Suppressor macrophage treated with lipopolysaccharide for 4 hours (primary cell): Measurements from ENCODE around the gene UPK1B.
"Not testable (repeated sequence)": the region's sequence is repeated elsewhere in the genome, so short reads cannot be mapped to it uniquely, and the experiment has no call there.

Experiments
- DNase-seq: peaks from one replicate; pipeline ENCODE4 v3.0.0-alpha.2; 2020

The UPK1B gene

DNA sequence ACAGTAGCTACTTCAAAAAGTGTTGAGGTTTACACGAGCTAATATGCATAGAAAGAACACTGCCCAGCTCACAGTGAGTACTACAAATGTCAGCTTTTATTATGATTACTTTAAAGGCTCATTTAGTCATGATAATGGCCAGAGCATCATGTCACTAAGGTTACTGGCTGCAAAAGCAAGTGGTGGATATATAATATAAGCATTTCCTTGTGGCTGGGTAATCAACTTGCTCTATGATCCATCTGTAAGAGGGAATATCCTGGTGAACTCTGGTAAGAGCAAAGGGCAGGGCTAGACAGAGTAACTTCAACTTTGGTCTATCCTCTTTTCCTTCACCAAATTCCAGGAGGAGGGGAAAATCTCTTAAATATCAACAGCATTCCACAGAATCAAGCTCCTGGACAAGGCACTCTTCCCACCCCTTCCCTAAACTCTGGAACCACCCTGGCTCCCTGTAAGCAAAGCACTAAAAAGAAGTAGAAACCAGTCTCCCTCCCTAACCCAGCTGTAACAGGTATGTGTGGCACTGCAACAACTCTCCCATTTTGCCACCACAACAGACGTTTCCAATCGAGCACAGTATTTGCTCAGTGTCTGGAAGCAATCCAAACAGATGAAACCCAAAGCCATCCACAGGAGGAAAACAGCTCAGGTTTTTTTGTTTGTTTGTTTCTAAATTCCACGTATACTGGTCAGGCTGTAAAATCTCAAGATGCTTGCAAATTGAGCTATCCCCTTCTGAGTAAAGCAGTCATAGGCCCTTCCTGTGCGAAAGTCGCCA is 53.9 kb downstream of the UPK1B start:
- no peak for DNase-seq

DNA sequence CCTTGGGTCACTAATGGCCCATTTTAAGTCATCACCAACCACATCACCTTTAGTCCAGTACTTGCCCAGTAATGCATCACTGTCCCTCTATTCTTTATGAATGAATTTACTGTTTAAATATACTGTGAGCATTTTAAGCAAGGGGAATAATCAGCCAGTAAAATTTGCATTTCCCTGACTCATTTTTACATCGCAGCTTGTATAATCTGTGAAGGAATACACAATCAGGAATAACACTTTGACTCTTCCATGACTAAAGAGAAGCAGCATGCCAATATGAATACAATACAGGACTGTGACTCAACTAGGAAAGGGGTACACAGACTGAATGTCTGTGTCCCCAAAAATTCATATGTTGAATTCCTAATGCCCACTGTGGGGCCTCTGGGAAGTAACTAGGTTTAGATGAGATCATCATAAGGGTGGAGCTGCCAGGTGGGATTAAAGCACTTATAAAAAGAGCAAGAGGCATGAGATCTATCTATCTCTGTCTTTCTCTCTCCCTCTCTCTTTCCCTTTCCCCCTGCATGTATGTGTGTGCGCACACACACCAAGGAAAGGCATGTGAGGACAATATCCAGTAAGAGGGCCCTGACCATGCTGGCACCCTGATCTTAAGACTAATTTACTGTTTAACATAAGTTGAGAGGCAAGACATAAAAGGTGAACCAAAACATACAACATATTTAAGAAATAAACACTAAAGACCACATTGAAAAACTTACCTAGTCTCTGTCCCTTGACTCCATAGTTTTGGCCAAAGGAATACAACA is 55.2 kb downstream of the UPK1B start:
- no peak for DNase-seq

DNA sequence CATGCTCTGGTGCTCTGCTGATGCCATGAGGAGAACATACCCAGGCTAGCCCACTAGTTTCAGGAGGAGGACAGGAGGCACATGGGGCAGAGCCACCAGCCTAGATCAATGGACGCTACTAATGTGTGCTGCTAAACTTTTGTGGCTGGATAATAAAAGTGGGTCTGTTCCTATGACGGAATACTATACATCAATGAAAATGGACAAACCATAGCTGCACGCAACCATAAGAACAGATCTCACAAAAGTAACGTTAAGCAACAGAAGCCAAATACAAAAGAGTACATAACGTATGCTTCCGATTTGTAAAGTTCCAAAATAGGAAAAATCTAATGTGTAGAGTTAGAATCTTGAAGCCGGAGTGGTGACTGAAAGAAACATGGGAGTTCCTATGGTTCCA is 55.8 kb downstream of the UPK1B start:
- no peak for DNase-seq

- no peak for DNase-seq
Observed at GRCh38 chr3:119230071-119230470, 56.7 kb downstream of the UPK1B start.

GRCh38 chr3:119230745-119231144 is 57.3 kb downstream of the UPK1B start:
- no peak for DNase-seq

- DNase-seq, result no peak
Observed at GRCh38 chr3:119234610-119235009, 61.2 kb downstream of the UPK1B start.

DNA sequence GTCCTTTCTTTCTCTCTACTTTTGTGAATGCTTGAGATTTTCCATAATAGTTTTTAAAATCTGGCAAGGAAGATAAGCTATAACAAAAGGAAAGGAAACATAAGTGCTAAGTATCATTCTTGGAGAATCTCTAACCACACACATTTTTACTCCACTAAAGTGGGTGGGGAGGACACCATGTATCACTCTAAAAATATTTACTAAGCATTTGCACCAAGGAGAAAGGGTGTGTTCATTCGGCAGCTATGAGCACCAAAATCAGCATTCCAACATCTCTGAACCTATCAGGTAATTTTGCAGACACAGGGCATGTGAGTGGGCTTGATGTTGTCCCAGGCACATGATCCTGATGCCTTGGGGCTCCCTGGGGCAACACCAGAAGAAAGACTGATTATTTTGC is 61.8 kb downstream of the UPK1B start:
- DNase-seq, result no peak

GRCh38 chr3:119236756-119237155 is 63.4 kb downstream of the UPK1B start:
- no peak for DNase-seq

DNA sequence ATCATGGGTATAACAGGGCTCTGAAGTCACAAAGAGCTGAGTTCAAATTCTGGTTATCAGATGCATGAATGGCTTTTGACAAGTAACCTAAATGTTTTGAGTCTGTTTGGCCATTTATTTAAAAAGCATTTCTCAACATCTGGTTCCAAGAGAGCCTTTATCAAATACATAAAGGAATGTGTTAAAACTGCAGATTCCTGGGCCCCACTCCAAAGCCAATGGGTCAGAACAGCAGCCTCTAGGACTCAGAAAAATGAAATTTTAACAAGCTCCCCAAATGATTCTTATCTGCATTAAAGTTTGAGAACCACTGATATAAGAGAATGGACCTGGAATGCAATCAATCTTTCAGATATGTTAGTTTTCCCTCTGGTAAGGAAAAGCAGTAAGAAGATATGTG is 63.9 kb downstream of the UPK1B start:
- no peak for DNase-seq

GRCh38 chr3:119238363-119238762 is 65.0 kb downstream of the UPK1B start:
- peak; percentile 20 for DNase-seq

- DNase-seq, result no peak
Observed at GRCh38 chr3:119239206-119239820, 65.9 kb downstream of the UPK1B start.

- no peak for DNase-seq
Observed at GRCh38 chr3:119240101-119240590, 66.7 kb downstream of the UPK1B start.

DNA sequence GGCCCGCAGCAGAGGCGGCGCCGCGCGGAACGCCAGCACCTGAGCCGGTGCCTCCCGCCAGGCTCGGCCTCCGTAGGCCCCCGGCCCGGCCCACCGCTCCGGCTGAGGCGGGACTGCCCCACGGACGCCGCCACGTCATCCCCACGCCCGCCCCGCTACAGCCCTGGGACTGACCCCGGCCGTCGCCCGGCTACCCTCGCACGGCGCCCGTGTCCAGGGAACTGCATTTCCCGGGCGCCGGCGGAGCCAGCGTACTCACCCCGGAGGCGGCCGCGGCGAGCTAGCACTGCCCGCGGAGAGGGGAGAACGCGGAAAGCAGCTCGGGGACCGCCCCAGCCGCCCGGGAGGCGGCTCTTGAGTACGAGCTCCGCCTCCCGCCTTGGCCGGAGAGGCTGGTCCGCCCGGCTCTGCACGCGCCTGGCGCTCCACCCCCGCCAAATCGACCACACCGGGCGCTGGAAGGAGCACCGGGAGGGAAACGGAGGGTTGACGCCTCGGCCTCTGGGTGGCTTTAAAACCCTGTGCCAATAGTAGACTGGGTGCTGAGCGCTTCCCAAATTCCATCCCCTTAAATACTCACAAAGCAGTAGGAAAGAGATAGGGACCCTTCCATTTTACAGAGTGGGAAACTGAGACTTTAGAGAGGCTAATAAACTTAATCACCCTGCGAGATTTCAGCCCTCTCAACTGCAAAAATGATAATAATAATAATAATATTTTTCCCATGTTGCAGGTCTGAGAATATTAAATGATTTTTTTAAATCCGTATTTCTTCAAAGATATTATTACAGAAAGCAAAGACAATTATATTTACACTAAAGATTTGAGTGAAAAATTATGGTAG is 67.4 kb downstream of the UPK1B start, which contains the start of gene B4GALT4:
TSS of gene B4GALT4 (minus strand) at position 288 of the 844 bp plus-strand sequence. CDS start 10,779 bp downstream, outside the sequence.
- DNase-seq, result peak; percentile 90

DNA sequence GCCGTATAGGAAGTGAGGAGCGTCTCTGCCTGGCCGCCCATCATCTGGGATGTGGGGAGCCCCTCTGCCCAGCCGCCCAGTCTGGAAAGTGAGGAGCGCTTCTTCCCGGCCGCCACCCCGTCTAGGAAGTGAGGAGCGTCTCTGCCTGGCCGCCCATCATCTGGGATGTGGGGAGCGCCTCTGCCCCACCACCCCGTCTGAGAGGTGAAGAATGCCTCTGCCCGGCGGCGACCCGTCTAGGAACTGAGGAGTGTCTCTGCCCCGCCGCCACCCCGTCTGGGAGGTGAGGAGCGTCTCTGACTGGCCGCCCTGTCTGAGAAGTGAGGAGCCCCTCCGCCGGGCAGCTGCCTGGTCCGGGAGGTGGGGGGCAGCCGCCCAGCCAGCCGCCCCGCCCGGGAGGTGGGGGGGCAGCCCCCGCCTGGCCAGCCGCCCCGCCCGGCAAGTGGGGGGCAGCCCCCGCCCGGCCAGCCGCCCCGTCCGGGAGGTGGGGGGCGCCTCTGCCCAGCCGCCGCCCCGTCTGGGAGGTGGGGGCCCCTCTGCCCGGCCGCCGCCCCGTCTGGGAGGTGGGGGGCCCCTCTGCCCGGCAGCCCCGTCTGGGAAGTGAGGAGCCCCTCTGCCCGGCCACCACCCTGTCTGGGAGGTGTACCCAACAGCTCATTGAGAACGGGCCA is 69.1 kb downstream of the UPK1B start:
- not testable (repeated sequence) for DNase-seq

- DNase-seq, result not testable (repeated sequence)
Observed at GRCh38 chr3:119243058-119243529, 69.7 kb downstream of the UPK1B start.

GRCh38 chr3:119243712-119244111 is 70.3 kb downstream of the UPK1B start:
- no peak for DNase-seq

GRCh38 chr3:119245778-119246177 is 72.4 kb downstream of the UPK1B start:
- DNase-seq, result no peak
